Brain pericyte (primary cell): ENCODE results near the gene TPTE2.
"Not testable (repeated sequence)": the region's sequence is repeated elsewhere in the genome, so short reads cannot be mapped to it uniquely, and the experiment has no call there.

Experiments used
- DNase-seq: peaks from one replicate; pipeline ENCODE4 v3.0.0-alpha.2; 2012; ENCODE audit warnings: low read depth, low spot score

The TPTE2 gene

DNA sequence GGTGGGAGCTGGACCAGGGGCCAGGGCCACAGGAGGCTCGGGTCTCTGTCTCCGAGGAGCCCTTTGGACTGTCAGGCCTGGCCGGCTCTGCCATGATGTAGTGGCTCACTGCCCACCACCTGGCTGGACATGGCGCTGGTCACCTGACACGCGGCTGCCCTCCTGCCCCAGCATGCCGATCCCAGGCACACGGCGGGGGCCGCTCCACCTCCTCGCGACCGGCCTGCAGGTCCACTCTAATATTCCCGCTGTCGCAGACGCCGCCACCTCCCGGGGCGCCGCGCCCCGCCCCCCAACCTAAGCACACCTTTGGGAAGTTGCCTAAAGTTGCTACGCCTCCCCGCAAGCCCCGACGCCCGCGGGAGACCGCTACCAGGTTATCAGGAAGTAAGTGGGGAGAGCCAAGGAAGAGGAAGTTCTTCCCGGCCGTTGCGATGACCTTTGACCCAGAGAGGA is at the start of gene TPTE2:
TSS of gene TPTE2 (minus strand) at position 406 of the 456 bp plus-strand sequence. CDS start 58,298 bp downstream, outside the sequence.
- not testable (repeated sequence) for DNase-seq

DNA sequence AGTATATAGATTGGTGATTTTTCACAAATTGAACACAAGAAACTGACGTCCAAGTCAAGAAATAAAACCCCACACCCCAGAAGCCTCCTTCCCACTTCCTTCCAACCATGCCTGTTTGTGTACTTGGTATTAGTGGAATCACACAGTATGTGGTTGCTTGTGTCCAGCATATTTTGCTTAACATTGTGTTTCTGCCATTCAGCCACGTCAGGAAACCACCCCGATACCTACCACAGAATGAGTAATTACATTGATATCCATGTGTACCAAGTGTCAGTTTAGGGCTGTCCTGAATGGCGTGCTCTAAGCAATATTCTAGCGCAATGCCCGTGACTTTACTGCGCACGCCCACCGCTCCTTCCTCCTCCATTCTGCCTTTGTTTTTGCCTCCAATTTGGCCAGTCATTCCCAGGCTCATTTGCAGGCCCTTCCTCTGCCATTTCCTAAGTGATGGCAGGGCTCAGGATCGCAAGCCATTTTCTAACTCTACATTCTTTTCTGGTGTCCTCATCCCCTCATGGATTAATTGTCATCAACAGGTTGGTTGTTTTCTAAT is 46.3 kb upstream of the TPTE2 start:
- no peak for DNase-seq

DNA sequence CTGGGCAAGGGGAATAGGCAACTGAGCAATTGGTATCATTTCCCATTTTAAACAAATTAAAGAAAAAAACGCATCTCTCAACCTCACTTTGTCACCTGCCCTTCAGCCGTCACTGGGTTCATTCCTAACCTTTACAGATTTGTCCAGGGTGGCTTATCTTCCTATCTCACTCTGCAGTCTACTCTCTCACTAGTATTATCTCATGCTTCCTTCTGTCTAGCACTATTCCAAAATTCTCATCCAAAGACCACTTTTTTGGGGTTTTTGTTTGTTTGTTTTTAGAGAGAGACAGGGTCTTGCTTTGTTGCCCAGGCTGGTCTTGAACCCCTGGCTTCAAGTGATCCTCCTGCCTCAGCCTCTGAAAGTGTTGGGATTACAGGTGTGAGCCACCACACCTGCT is 45.4 kb upstream of the TPTE2 start:
- DNase-seq = no peak

DNA sequence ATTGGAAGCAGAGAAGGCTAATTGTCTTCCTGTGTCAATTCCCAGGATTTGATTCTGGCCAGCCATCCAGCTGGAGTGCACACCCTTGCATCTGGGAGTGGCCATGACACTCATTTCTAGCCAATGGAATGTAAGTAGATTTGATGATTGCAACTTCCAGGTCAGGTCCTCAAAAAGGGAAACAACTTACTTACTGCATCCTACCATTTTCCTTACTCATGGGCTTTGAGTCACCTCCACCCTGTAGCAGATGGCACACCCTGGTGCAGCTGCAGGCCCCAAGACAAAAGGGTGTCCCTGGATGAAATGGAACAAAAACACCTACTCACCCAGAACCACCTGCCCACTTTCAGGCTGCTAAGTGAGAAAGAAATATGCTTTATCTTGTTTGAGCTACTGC is 44.8 kb upstream of the TPTE2 start:
- no peak for DNase-seq

DNA sequence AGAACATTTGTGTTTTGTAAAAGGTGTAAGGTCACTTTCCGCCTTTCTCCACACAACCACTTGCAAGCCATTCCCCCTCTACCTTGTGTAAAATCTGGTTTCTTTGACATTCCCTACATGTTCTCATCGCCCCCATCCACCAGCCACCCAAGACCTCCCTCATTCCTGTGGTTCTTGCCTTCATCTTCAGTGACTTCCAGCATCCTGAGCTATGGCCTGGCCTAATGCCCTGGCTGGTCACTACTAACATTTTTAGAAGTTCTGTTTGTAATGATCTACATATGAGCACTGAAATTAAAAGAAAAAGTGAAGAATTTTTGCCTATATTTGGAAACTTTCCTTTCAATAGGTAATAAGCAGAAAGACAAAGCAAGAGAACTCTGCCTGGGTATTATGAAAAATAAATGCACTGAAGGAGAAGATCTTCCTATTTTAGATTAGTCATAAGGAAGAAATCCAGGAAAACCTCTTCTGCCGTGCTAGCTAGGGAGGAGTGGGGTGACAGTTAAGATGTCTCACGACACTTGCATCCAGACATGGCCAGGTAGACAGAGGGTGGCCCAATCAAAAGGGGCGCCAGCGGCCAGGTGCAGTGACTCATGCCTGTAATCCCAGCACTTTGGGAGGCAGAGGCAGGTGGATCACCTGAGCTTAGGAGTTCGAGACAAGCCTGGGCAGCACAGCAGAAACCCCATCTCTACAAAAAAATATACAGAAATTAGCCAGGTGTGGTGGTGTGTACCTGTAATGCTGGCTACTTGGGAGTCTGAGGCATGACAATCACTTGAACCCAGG is 44.0 kb upstream of the TPTE2 start:
- no peak for DNase-seq

DNA sequence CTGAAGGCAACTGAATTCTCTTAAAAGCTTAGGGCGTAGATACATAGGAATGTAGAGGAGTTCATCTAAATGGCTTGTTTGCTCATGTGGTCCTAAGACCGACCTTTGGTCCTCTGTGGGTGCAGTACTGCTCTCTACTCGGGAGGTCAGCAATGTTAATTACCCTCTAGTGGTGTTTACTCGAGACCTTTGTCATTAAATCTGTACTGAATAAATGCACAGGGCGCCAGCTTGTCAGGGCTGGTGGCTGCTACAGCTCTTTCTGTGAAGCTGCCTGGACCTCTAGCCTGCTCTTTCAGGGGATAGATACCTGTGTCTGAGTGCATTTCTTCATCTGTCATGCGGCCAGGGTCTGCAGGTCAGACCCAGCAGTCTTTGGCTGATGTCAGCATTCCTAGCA is 43.0 kb upstream of the TPTE2 start:
- DNase-seq = no peak

DNA sequence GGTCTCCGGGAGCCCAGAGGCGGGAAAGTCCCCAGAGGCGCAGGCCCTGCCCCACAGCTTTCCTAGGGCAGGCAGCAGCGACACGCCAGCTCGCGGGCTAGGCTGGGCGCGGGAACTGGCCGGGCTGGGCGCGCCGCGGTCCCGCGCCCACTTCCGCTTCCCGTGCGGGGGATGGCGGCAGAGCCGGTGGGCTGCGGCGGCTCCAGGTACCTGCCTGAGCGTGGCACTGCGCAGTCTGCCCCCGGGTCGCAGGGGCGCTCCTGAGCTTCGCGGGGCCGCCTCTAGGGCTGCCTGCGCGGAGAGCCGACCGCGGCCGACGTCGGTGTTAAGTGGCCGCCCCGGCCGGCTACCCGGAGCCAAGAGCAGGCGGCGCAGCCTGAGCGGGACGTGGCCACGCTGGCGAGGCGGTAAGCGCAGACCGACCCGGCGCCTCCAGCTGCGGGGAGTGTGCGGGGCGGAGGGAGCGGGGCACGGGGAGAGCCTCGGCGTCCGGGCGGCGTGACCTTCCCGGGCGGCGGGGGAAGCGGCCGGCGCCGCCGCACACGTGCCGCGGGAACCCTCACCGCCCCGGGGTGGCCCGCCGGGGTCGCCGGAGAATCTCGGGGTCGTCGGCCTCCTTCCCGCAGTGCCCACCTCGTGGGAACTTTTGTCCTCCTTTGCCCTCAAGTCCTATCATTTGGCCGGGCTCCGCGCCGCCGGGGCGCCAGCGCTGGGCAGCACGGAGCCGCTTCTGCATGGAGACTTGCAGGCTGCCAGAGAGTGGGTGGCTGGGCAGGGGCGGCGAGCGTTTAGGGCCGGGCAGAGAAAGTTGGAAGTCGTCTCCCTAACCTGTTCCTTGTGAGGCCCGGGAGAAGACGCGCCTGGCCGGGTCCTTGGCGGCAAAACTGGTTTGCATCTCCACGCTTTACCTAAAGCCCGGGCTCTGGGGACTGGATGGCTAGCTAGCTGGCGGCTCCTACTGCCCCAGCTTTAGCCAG is 40.7 kb upstream of the TPTE2 start:
- no peak for DNase-seq

DNA sequence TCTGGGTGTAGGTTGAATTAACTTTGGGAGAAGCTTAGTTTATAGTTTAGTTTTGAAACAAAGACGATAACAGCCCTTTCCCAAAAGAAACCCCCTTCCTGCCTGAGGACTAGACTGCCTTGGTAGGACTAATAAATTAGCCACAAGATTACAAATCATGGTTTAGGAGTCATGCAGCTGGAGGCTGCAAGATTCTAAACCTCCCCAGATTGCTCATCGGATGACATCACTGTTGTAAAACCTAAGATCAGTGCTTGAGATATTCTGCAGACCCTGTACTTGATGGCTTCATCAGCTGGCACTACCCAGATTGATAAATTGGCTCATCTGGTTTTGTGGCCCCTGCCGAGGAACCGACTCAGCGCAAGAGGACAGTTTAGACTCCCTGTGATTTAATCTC is 36.2 kb upstream of the TPTE2 start:
- no peak for DNase-seq

DNA sequence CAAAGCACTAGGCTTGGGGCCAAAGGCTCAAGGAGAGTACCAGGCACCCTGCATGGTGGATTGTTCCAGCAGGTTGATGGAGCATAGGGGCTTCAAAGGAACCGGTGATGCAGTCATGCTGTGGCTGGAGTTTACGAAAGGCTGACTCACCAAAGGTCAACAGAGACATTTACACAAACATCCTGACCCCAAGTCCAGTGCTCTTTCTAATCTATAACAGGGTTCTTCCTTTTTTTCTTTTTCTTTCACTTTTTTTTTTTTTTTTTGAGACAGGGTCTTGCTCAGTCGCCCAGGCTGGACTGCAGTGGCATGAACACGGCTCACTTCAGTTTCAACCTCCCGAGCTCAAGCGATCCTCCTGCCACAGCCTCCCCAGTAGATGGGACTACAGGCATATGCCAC is 35.6 kb upstream of the TPTE2 start:
- DNase-seq = no peak

DNA sequence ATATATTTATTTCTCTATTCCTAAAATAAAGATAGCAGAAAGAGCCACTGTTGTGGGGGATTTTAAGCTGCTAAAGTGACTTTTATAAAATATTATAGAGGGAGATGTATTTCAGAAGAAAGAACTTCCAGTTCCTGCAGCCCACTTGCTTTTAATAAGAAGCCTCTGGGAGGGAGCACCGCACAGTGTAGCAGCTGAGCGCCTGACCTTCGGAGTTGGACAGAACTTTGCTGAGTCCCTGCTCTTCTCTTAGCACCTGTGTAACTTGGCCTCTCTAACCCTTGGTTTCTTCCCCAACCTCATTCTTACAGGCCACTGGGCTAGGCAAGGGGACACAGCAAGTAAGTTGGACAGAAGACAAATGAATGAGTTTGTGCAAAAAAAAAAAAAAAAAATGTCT is 34.8 kb upstream of the TPTE2 start:
- no peak for DNase-seq

DNA sequence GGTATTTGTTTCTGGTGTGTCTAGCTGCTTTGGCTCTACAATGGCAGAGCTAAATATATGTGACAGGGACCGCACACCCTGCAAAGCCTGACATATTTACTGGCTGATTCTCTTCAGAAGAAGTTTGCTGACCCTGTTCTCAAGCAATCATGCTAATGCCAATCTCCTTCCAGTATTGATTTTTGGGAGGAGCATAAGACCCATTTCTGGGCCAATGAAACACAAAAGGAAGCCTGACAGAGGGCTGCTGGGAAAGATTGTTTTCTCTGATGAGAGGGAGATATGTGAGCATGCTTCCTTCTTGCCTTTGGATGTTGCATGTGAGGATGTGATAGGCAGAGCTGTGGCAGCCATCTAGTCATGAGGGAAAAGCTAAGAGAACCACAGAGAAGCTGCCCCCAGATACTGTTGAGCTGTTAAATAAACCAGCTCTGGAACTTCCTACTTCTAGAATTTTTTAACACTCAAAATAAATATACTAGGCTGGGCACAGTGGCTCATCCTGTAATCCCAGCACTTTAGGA is 31.4 kb upstream of the TPTE2 start:
- no peak for DNase-seq

DNA sequence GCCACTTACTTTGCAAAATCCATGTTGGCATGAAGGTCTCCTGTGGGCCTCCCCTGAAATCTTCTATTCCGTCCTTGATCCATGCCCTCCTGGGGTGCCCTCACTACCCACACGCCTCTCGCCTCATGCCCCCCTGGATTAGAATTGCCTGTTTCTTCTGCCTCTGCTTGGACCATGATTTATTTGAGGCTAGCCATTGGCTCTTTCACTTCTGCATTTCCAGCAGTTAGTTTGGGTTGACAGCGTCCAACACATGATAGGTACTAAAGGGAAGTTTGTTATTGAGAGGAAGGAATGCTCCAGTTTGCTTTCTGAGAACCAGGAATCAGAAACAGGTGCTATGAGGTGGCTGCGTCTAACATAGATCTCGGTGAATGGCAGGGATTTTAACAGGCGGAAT is 30.5 kb upstream of the TPTE2 start:
- DNase-seq = no peak

DNA sequence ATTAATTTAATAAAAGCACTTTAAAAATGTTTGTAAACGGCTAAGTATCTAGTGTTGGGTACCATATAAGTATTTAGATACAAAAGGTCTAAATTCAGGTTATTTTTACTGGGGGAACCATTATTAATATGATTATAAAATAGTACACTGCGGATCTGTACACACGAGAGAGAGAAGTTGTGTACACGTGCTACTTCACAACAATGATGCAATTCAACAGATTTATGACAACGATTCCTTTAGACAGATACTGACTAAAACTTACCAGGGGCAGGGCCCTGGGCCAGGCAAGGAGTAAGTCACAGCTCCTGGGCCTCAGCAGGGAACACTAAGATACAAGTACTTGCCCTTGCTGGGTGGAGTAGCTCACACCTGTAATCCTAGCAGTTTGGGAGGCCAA is 29.1 kb upstream of the TPTE2 start:
- DNase-seq = no peak

DNA sequence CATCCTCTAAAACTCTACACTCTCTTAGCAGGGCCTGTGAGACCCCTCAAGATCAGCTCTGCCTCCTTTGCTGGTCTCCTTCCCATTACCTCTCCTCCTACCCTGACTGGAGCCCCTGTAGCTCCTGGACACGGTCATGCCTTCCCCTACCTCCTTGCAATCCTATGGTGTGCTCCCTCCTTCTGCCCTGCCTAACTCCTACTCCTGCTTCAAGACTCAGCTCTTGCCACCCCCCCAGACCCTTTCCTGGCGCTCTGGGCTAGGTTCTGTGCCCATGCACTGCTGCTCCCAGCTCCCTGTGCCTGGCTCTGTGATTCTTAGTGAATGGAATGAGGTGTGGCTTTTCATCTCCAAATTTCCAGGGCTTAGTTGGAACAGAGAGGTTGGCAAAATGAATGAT is 28.0 kb upstream of the TPTE2 start:
- DNase-seq = no peak

DNA sequence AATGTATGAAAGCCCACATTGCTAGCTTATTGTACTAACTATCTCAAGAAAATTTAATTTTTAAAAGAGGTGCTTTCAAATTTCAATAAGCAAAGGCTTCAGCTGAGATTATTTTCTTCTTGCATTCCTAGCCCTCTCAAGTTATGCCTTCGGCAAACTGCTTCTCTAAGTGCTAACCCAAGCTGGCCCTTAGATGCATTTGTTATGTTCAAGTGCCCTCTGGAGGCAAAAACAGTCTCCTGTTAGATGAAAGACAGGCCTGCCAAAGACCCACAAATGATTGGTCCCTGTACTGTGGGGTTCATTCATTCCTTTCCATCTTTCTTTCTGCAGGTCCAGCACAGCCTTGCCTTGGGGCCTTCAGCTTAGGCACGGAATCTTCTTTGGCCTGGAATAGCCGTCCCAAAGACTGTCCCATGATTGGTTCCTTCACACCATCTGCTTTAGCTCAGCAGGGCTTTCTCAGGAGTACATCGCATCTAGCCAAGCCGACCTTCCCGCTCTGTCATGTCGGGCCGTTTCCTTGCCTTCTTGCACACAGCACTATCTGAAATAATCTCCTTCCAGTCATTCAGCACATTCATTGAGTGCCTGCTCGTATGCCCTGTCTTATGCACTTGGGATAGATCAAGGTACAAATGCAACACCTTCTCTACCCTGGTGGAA is 26.4 kb upstream of the TPTE2 start:
- no peak for DNase-seq

DNA sequence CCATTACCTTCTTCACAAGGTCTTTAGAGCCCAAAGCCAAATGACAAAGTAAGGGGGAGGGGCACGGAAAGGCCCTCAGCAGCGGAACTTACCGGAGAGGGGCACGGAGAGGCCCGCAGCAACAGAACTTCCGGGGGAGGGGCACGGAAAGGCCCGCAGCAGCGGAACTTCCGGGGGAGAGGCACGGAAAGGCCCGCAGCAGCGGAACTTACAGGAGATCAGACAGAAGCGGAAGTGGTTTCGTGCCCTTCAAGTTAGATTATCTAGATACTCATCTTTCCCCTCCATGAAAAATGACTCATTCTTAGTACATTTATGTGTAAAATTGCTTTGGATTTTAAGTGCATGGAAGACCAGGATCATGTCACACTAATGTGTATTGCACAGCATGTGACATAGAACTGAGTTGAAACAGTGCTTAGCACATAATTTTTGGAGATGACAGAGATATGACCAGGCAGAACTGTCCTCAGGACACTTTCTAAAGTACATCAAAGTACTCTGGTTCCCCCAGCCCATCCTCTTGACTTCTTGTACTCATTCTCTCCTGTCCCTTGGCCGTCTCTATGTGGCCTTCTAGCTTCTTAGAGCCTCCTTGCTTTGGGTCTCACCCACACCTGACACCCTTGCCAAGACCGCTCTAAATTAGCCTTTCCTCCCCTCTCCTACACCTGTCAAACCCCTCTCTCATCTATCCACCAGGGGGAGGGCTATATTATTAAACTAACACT is 25.7 kb upstream of the TPTE2 start:
- DNase-seq = no peak

DNA sequence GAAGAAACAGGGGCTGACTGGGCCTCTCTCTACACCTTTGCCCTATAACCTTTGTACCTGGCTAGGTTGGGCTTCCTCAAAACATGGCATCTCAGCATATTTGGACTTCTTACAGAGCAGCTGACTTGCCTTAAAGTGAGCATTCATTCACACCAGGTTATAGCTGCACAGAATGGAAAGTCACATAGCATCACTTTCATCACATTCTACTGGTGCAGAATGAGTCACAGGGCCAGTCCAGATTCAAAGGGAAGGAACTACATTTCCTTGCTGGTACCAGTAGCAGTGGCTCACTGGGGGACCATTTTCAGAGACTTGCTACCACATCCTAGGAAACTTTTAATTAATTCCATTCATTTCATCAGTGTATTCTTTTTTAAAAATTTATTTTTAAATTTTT is 20.3 kb upstream of the TPTE2 start:
- no peak for DNase-seq

DNA sequence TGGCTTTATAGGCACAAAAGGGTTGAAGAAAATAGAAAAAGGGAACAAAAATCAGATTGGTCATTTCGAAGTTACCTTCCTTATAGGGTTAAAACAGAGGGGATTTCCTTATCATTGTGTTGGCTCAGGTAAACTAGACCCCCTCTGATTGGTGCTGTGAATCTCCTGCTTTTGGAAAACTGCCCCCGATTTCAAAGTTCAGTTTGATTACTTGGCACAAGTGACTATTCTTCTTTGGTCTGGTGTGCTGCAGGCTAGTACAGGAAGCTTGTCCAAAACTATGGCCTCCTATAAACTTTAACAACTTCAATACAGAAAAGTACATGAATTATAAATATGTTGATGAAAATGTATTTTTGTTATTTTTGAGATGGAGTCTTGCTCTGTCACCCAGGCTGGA is 13.9 kb upstream of the TPTE2 start:
- no peak for DNase-seq

DNA sequence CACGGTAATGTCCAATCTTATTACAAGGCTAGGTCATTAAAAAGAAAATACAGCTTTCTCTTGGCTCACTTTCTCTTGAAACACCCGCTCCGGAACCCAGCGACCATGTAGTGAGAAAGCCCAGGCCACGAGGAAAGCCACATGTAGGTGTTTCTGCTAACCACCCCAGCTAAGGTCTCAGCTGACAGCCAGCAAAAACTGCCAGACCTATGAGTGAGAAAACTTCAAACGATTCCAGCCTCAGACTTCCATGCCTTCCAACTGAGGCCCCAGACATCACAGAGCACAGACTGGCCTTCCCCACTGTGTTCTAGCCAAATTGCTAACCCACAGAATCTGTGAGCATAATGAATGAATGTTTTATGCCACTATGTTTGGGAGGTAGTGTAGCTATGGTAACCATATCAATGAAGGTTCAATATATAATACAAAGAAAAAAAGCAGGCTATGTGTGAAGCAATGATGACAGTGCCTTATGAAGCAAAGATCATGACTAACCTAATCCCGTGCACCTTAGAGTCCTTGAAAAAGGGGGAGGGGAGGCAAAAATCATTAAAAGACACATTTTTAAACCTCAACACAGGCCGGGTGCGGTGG is 11.9 kb upstream of the TPTE2 start:
- no peak for DNase-seq

DNA sequence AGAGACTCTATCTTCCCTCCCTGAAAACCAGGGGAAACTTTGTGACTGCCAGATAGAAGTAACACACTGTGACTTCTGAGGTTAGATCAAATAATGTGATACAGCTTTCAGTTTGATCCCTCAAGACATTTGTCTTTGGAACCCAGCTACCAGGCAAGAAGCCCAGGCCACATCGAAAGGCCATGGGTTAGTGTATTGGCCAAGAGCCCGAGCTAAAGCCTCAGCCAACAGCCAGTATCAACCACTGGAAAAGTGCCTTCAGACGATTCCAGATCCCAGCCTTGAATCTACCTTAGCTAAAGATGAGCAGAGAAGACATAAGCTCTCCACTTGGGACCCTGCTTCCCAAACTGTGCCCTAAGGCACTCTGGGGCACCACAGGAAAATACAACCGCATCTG is 10.9 kb upstream of the TPTE2 start:
- no peak for DNase-seq
